ENCODE results near the gene CAMK1D.

Gene CAMK1D

GRCh38 chr10:12690525-12691126, 341.3 kb downstream of the CAMK1D start:
- no peak overlapping the region for H3K4me3 ChIP-seq
- no peak overlapping the region for H3K4me2 ChIP-seq
- no peaks in the 10 kb centered on the region for H3K27me3 ChIP-seq
- no peak overlapping the region for H3K27ac ChIP-seq
- no peak for TF ChIP-seq Cebpa-rat (IDR thresholded peaks at IDR 0.05)
- peaks cover 0 to 4% (median 0%) of the 10 kb centered on the region in 11 experiments; a peak in 2 of 22 replicates for H3K36me3 ChIP-seq
- H3K9me3 ChIP-seq (replicated peaks in 1 of 11) = peaks cover 0 to 10% (median 5%) of the 10 kb centered on the region in 11 experiments; a peak in 6 of 22 replicates
- H4K20me1 ChIP-seq = 0 out of 22 replicates have a peak, but pooled peaks cover 0 to 3% (median 0%) of the 10 kb centered on the region in 11 experiments
- no peak overlapping the region for H3K9ac ChIP-seq
- H3K4me1 ChIP-seq = peaks cover 0 to 19% (median 0%) of the 10 kb centered on the region in 10 experiments; a peak in 8 of 20 replicates

GRCh38 chr10:12691596-12691995, 342.2 kb downstream of the CAMK1D start:
- Histone ChIP-seq H3K36me3 (no peaks in the 10 kb centered on the region; a peak in 1 of 22 replicates), H3K9me3 (replicated peaks in 1 of 11) (peaks cover 0 to 10% (median 5%) of the 10 kb centered on the region in 11 experiments; a peak in 6 of 22 replicates), H3K4me3 (no peak overlapping the region), H3K4me1 (peaks cover 0 to 19% (median 0%) of the 10 kb centered on the region in 10 experiments; a peak in 8 of 20 replicates), H4K20me1 (0 out of 22 replicates have a peak, but pooled peaks cover 0 to 3% (median 0%) of the 10 kb centered on the region in 11 experiments), H3K9ac (no peak overlapping the region), H3K4me2 (no peak overlapping the region), H3K27me3 (no peaks in the 10 kb centered on the region), H3K27ac (no peak overlapping the region)
- TF ChIP-seq Cebpa-rat (IDR thresholded peaks at IDR 0.05) = no peak

- no peak overlapping the region for H3K9ac ChIP-seq
- no peak overlapping the region for H3K4me3 ChIP-seq
- no peaks in the 10 kb centered on the region for H4K20me1 ChIP-seq
- no peaks in the 10 kb centered on the region for H3K27me3 ChIP-seq
- no peak overlapping the region for H3K27ac ChIP-seq
- H3K9me3 ChIP-seq (replicated peaks in 1 of 11) = peaks cover 4 to 36% (median 9%) of the 10 kb centered on the region in 11 experiments; a peak in 15 of 22 replicates
- H3K4me2 ChIP-seq = no peak overlapping the region
- peaks cover 0 to 23% (median 0%) of the 10 kb centered on the region in 11 experiments; a peak in 6 of 22 replicates for H3K36me3 ChIP-seq
- H3K4me1 ChIP-seq = peaks cover 0 to 8% (median 0%) of the 10 kb centered on the region in 10 experiments; a peak in 7 of 20 replicates
- TF ChIP-seq Cebpa-rat (IDR thresholded peaks at IDR 0.05) = no peak
Observed at GRCh38 chr10:12697764-12698163, 348.4 kb downstream of the CAMK1D start.

GRCh38 chr10:12699258-12699700, 349.9 kb downstream of the CAMK1D start:
- Histone ChIP-seq H3K36me3 (peaks cover 0 to 23% (median 0%) of the 10 kb centered on the region in 11 experiments; a peak in 6 of 22 replicates), H3K4me1 (peaks cover 0 to 6% (median 0%) of the 10 kb centered on the region in 10 experiments; a peak in 5 of 20 replicates), H3K9ac (no peak overlapping the region), H3K4me2 (no peak overlapping the region), H3K27ac (no peak overlapping the region), H3K4me3 (no peak overlapping the region), H3K27me3 (no peaks in the 10 kb centered on the region), H3K9me3 (replicated peaks in 1 of 11) (peaks cover 0 to 32% (median 8%) of the 10 kb centered on the region in 11 experiments; a peak in 12 of 22 replicates), H4K20me1 (no peaks in the 10 kb centered on the region)
- TF ChIP-seq Cebpa-rat (IDR thresholded peaks at IDR 0.05) = no peak

- Histone ChIP-seq H4K20me1 (no peaks in the 10 kb centered on the region), H3K4me1 (peaks cover 0 to 10% (median 0%) of the 10 kb centered on the region in 10 experiments; a peak in 5 of 20 replicates), H3K27ac (no peak overlapping the region), H3K4me3 (no peak overlapping the region), H3K27me3 (no peaks in the 10 kb centered on the region), H3K9me3 (replicated peaks in 1 of 11) (peaks cover 0 to 32% (median 8%) of the 10 kb centered on the region in 11 experiments; a peak in 12 of 22 replicates), H3K4me2 (no peak overlapping the region), H3K9ac (no peak overlapping the region), H3K36me3 (peaks cover 0 to 23% (median 0%) of the 10 kb centered on the region in 11 experiments; a peak in 6 of 22 replicates)
- TF ChIP-seq Cebpa-rat (IDR thresholded peaks at IDR 0.05) = no peak
Observed at GRCh38 chr10:12699781-12700556, 350.6 kb downstream of the CAMK1D start.

- no peaks in the 10 kb centered on the region for H4K20me1 ChIP-seq
Observed at GRCh38 chr10:12700557-12700874, 351.2 kb downstream of the CAMK1D start.

GRCh38 chr10:12701696-12702095, 352.3 kb downstream of the CAMK1D start:
- Histone ChIP-seq H3K27me3 (no peaks in the 10 kb centered on the region), H3K4me2 (no peak overlapping the region), H3K9ac (no peak overlapping the region), H3K4me1 (peaks cover 0 to 10% (median 0%) of the 10 kb centered on the region in 10 experiments; a peak in 5 of 20 replicates), H3K4me3 (no peak overlapping the region), H3K9me3 (replicated peaks in 1 of 11) (peaks cover 0 to 32% (median 8%) of the 10 kb centered on the region in 11 experiments; a peak in 12 of 22 replicates), H3K36me3 (peaks cover 0 to 23% (median 0%) of the 10 kb centered on the region in 11 experiments; a peak in 6 of 22 replicates), H3K27ac (no peak overlapping the region), H4K20me1 (no peaks in the 10 kb centered on the region)
- no peak for TF ChIP-seq Cebpa-rat (IDR thresholded peaks at IDR 0.05)

More at GRCh38 chr10:12700557-12700874, 351.2 kb downstream of the CAMK1D start:
- Histone ChIP-seq H3K36me3 (peaks cover 0 to 23% (median 0%) of the 10 kb centered on the region in 11 experiments; a peak in 6 of 22 replicates), H3K4me3 (no peak overlapping the region), H3K4me1 (peaks cover 0 to 10% (median 0%) of the 10 kb centered on the region in 10 experiments; a peak in 5 of 20 replicates), H3K27ac (no peak overlapping the region), H3K9ac (no peak overlapping the region), H3K4me2 (no peak overlapping the region), H3K27me3 (no peaks in the 10 kb centered on the region), H3K9me3 (replicated peaks in 1 of 11) (peaks cover 0 to 32% (median 8%) of the 10 kb centered on the region in 11 experiments; a peak in 12 of 22 replicates)
- TF ChIP-seq Cebpa-rat (IDR thresholded peaks at IDR 0.05) = no peak

GRCh38 chr10:12702215-12702770, 352.9 kb downstream of the CAMK1D start:
- Histone ChIP-seq H3K9me3 (replicated peaks in 1 of 11) (peaks cover 0 to 32% (median 8%) of the 10 kb centered on the region in 11 experiments; a peak in 12 of 22 replicates), H3K4me1 (peaks cover 0 to 16% (median 3%) of the 10 kb centered on the region in 10 experiments; a peak in 9 of 20 replicates), H3K4me3 (no peak overlapping the region), H3K27ac (no peak overlapping the region), H3K36me3 (peaks cover 0 to 23% (median 0%) of the 10 kb centered on the region in 11 experiments; a peak in 6 of 22 replicates), H3K4me2 (no peak overlapping the region), H3K27me3 (no peaks in the 10 kb centered on the region), H3K9ac (no peak overlapping the region), H4K20me1 (no peaks in the 10 kb centered on the region)
- TF ChIP-seq Cebpa-rat (IDR thresholded peaks at IDR 0.05) = no peak
